Keratinocyte (primary cell): ENCODE results near the gene PAAF1. TPM values are rescaled to one million over a fixed set of nuclear protein-coding genes. Genes with fewer than 3 reads are reported as not detected.

Experiments
- DNase-seq: peaks from one replicate; pipeline ENCODE4 v3.0.0-alpha.2; 2011; ENCODE audit warnings: low read depth, missing footprints, low spot score
- FAIRE-seq: peaks from 2 replicates; lab custom pipeline; 2011; peaks lifted over from hg19 to GRCh38; lab: Jason Lieb, UNC
- H2AFZ ChIP-seq: 2 replicates; pipeline ENCODE4 v1.6.0; 2012; ENCODE audit warnings: low read length, control low read depth, inconsistent platforms; ENCODE audit not compliant: control insufficient read depth
- H3K27ac ChIP-seq: 2 replicates; pipeline ENCODE4 v1.5.1; 2011; ENCODE audit warnings: low read length; ENCODE audit not compliant: control insufficient read depth, insufficient read depth
- H3K27me3 ChIP-seq: 3 replicates; pipeline ENCODE4 v1.6.0; 2011; ENCODE audit warnings: low read length; ENCODE audit not compliant: control insufficient read depth, insufficient read depth; ENCODE audit errors: extremely low read depth
- H3K36me3 ChIP-seq, 2 experiments: 2 replicates in 1 of 2; 3 replicates in 1 of 2; pipeline ENCODE4 v1.5.1; 2011; ENCODE audit warnings: low read length in 2 of 2, mild to moderate bottlenecking in 1 of 2; ENCODE audit not compliant: control insufficient read depth in 2 of 2, insufficient read depth in 2 of 2; ENCODE audit errors: extremely low read depth in 1 of 2
- H3K4me1 ChIP-seq: 3 replicates; pipeline ENCODE4 v1.5.1; 2011; ENCODE audit warnings: low read length; ENCODE audit not compliant: control insufficient read depth, insufficient read depth; ENCODE audit errors: extremely low read depth
- H3K4me2 ChIP-seq: 3 replicates; pipeline ENCODE4 v1.6.0; 2011; ENCODE audit warnings: low read depth, low read length; ENCODE audit not compliant: control insufficient read depth, insufficient read depth; ENCODE audit errors: extremely low read depth
- H3K4me3 ChIP-seq, 3 experiments: fragments of 200-600 bp in 1 of 3; sonication (generic) in 1 of 3; 2 replicates in 2 of 3; 3 replicates in 1 of 3; pipeline ENCODE4 v1.5.1; 2011 to 2016; ENCODE audit warnings: low read length in 3 of 3, mild to moderate bottlenecking in 3 of 3, control low read depth in 2 of 3, inconsistent platforms in 1 of 3, low read depth in 1 of 3, mixed read lengths in 1 of 3, mixed run types in 1 of 3, moderate library complexity in 1 of 3; ENCODE audit not compliant: control insufficient read depth in 2 of 3, insufficient read depth in 2 of 3; ENCODE audit errors: extremely low read depth in 1 of 3
- H3K79me2 ChIP-seq: 2 replicates; pipeline ENCODE4 v1.6.0; 2012; ENCODE audit warnings: low read length; ENCODE audit not compliant: control insufficient read depth, insufficient read depth
- H3K9ac ChIP-seq: 3 replicates; pipeline ENCODE4 v1.6.0; 2011; ENCODE audit warnings: low read length; ENCODE audit not compliant: control insufficient read depth, insufficient read depth; ENCODE audit errors: extremely low read depth
- H3K9me1 ChIP-seq: 3 replicates; pipeline ENCODE4 v1.6.0; 2011; ENCODE audit warnings: low read length; ENCODE audit not compliant: control insufficient read depth, insufficient read depth; ENCODE audit errors: extremely low read depth
- H3K9me3 ChIP-seq: 2 replicates; pipeline ENCODE4 v1.5.1; 2012; ENCODE audit warnings: low read depth, low read length; ENCODE audit not compliant: control insufficient read depth
- H4K20me1 ChIP-seq: 3 replicates; pipeline ENCODE4 v1.6.0; 2011; ENCODE audit warnings: low read length; ENCODE audit not compliant: control insufficient read depth, insufficient read depth; ENCODE audit errors: extremely low read depth
- EZH2 ChIP-seq: IDR thresholded peaks from one replicate; pipeline ENCODE4 v1.6.1; 2012; ENCODE audit warnings: inconsistent platforms, mild to moderate bottlenecking, low read length, moderate library complexity
- dilution Hi-C: fragments of 300-500 bp; cut with MboI; formaldehyde crosslinking; loops from one replicate; pipeline ENCODE4 v1.7.0; 2020; ENCODE audit warnings: low sequenced_read_pairs; ENCODE audit not compliant: extremely low pct_ligation_motif_present
- polyA plus RNA-seq, 5 experiments: library from polyadenylated mRNA; depleted of rRNA in 3 of 5; stranded (reverse) in 3 of 5; stranded (forward) in 1 of 5; unstranded in 1 of 5; fragments of >200 nt; gene quantifications; 1 replicate in 1 of 5; 2 replicates in 3 of 5; 3 replicates in 1 of 5; pipeline versions ENCODE4 v1.2.1 to v1.2.3, GENCODE V29; 2011 to 2012; ENCODE audit warnings: missing spikeins in 2 of 5, low read depth in 1 of 5, low replicate concordance in 1 of 5
- TF ChIP-seq, protein P1 (sequence below), 3 experiments: IDR thresholded peaks in 1 of 3; conservative IDR thresholded peaks in 1 of 3; optimal IDR thresholded peaks in 1 of 3; 2 replicates in 2 of 3; 3 replicates in 1 of 3; pipeline versions ENCODE3 to v1.5.1; 2011; ENCODE audit warnings: low read length in 3 of 3, mild to moderate bottlenecking in 3 of 3, moderate library complexity in 2 of 3, control low read depth in 1 of 3, inconsistent platforms in 1 of 3; ENCODE audit not compliant: insufficient read depth in 2 of 3; ENCODE audit errors: extremely low read depth in 1 of 3

The PAAF1 gene
- polyA plus RNA-seq, 1 donor (not counting 4 experiments of a cell fraction or from before 2014, with no cell fraction given): 19.1 TPM

DNA sequence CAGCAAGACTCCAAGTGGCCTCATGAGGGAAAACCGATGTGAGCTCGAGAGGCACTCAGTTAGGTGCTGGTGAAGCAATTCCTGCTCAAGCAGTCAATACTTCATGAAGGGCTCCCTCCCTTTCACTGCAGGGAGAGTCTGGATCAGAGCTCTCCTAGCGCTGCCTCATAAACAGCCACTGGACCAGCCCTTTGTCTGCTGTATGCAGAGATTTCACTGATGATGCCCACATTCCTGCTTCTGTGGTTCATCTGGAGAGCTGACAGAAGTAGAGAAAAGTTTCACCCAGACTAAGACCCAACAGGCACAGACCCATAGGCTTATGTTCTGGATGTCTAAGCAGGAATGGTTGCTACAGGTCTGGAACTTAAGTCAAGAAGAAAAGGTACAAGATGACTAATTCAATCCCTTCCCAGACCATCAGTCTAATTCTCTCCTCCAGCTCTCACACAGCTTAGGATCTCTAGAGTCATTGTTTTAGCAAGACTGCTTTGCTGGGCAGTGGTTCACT lies 101.8 kb downstream of the PAAF1 start:
- no peaks in the 10 kb centered on the region for H3K9me3 ChIP-seq
- peaks cover 3% of the 10 kb centered on the region for H3K27me3 ChIP-seq
- no peak for DNase-seq
- no peaks in the 10 kb centered on the region for H3K79me2 ChIP-seq
- FAIRE-seq: no peak
- H3K4me1 ChIP-seq: peaks cover 16% of the 10 kb centered on the region
- no peak overlapping the region for H2AFZ ChIP-seq
- H3K27ac ChIP-seq: no peak overlapping the region
- H3K4me2 ChIP-seq: no peak overlapping the region
- TF ChIP-seq, protein P1, sequence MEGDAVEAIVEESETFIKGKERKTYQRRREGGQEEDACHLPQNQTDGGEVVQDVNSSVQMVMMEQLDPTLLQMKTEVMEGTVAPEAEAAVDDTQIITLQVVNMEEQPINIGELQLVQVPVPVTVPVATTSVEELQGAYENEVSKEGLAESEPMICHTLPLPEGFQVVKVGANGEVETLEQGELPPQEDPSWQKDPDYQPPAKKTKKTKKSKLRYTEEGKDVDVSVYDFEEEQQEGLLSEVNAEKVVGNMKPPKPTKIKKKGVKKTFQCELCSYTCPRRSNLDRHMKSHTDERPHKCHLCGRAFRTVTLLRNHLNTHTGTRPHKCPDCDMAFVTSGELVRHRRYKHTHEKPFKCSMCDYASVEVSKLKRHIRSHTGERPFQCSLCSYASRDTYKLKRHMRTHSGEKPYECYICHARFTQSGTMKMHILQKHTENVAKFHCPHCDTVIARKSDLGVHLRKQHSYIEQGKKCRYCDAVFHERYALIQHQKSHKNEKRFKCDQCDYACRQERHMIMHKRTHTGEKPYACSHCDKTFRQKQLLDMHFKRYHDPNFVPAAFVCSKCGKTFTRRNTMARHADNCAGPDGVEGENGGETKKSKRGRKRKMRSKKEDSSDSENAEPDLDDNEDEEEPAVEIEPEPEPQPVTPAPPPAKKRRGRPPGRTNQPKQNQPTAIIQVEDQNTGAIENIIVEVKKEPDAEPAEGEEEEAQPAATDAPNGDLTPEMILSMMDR (optimal IDR thresholded peaks at IDR 0.05 in 1 of 3, IDR thresholded peaks at IDR 0.05 in 1 of 3, conservative IDR thresholded peaks at IDR 0.05 in 1 of 3; ENCODE audit: extremely low read depth in 1 of 3, insufficient read depth in 2 of 3, low read length in 3 of 3): no peak
- no peak for TF ChIP-seq EZH2
- dilution Hi-C loops: no loop called here
- H3K9me1 ChIP-seq: no peaks in the 10 kb centered on the region
- H3K36me3 ChIP-seq: no peaks in the 10 kb centered on the region
- no peaks in the 10 kb centered on the region for H4K20me1 ChIP-seq
- no peak overlapping the region for H3K4me3 ChIP-seq
- no peak overlapping the region for H3K9ac ChIP-seq

DNA sequence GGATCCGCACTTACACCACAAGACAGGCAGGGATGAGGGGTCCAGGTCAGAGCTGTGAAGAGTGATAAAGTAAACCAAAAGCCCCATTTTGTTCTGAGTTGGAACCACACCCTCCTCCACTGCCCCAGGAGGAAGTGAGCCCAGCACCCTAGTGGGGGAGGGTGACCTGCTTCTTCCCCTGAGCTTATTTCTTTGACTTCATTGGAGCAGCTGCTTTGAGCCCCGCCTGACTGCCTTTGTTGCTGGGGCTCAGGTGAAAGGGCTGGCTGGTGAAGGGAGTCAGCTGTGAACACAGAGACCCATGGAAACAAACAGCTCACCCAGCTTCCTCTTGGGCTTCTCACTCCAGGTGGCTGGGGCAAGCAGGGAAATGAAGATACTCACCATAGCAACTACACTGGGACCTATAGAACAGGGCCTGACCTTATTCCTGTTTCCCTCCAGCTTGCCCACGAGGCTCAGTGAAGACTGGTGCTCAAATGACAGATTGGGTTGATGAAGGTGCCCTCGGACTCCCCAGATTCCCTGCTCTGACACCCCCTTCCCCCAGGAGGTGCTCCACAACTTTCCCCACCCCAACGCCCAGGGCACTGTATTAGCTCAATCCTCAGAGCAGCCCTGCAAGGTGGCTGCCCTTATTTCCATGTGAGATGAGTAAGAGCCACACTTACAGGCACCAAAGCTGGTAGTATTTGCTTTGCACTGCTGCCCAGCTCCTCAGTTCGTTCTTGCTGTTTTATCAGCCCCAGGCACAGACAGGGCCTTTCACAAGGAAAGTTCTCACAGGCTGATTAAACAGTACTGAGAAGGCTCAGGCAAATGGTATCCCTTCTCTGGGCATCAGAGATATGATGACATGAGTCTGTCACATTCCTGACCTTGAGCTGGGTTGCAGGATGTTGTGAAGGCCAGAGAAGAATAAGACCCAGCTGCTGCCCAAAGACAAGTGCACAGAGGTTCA lies 103.5 kb downstream of the PAAF1 start:
- H3K4me1 ChIP-seq: peaks cover 9% of the 10 kb centered on the region
- no peaks in the 10 kb centered on the region for H4K20me1 ChIP-seq
- no peak overlapping the region for H3K9ac ChIP-seq
- H3K27ac ChIP-seq: no peak overlapping the region
- H3K79me2 ChIP-seq: no peaks in the 10 kb centered on the region
- no peak overlapping the region for H3K4me2 ChIP-seq
- dilution Hi-C loops: no loop called here
- H3K4me3 ChIP-seq: no peak overlapping the region
- peaks cover 3% of the 10 kb centered on the region for H3K27me3 ChIP-seq
- TF ChIP-seq, protein P1 (optimal IDR thresholded peaks at IDR 0.05 in 1 of 3, IDR thresholded peaks at IDR 0.05 in 1 of 3, conservative IDR thresholded peaks at IDR 0.05 in 1 of 3; ENCODE audit: extremely low read depth in 1 of 3, insufficient read depth in 2 of 3, low read length in 3 of 3): no peak
- TF ChIP-seq EZH2: no peak
- no peak for FAIRE-seq
- no peaks in the 10 kb centered on the region for H3K36me3 ChIP-seq
- H3K9me1 ChIP-seq: no peaks in the 10 kb centered on the region
- H3K9me3 ChIP-seq: no peaks in the 10 kb centered on the region
- no peak for DNase-seq
- H2AFZ ChIP-seq: peak overlapping the region; percentile 2

Other genes starting within 250 kb of the PAAF1 start
- gene PLEKHB1, start 230.4 kb upstream of the PAAF1 start, polyA plus RNA-seq: 0.12 TPM in 1 of 3 replicates, not detected in the others
- 99.9 to 143 TPM (median 142 TPM) in 3 replicates for gene RAB6A, start 115.9 kb upstream of the PAAF1 start, polyA plus RNA-seq
- 46.3 to 72.2 TPM (median 53.0 TPM) in 3 replicates for gene MRPL48, start 89.1 kb upstream of the PAAF1 start, polyA plus RNA-seq
- gene COA4, start 153 bp upstream of the PAAF1 start, polyA plus RNA-seq: 81.2 to 97.0 TPM (median 82.2 TPM) in 3 replicates
- 0.06 to 0.09 TPM (median 0.09 TPM) in 3 replicates for gene DNAJB13, start 74.0 kb downstream of the PAAF1 start, polyA plus RNA-seq
- 1.1 to 2.5 TPM (median 2.3 TPM) in 3 replicates for gene UCP2, start 105.8 kb downstream of the PAAF1 start, polyA plus RNA-seq
- gene UCP3, start 132.1 kb downstream of the PAAF1 start, polyA plus RNA-seq: 0.18 to 0.70 TPM (median 0.52 TPM) in 3 replicates